Measurements from ENCODE around the gene NXT1. TPM values are rescaled to one million over a fixed set of nuclear protein-coding genes. Genes with fewer than 3 reads are reported as not detected.
A peak's percentile ranks its signal among the peaks of the same experiment; 100 is the strongest.

The NXT1 gene
- total RNA-seq, 1 donor from 2014 or later, result 71.6 TPM

- no peak for TF ChIP-seq CTCF (IDR thresholded peaks at IDR 0.05; ENCODE audit: insufficient read depth, low read length, poor library complexity, severe bottlenecking)
- H3K4me3 ChIP-seq (ENCODE audit: low read depth, low read length), result peak overlapping the region; percentile 71
These were observed 7.4 kb downstream of the NXT1 start for GRCh38 chr20:23357767-23358562.

GRCh38 chr20:23358563-23358906, 7.9 kb downstream of the NXT1 start:
- TF ChIP-seq CTCF (IDR thresholded peaks at IDR 0.05; ENCODE audit: insufficient read depth, low read length, poor library complexity, severe bottlenecking), result no peak
- H3K36me3 ChIP-seq (ENCODE audit: control insufficient read depth, insufficient read depth, low read length), result peaks cover 2% of the 10 kb centered on the region
- no peaks in the 10 kb centered on the region for H3K27me3 ChIP-seq (ENCODE audit: control insufficient read depth, insufficient read depth, low read length)
- DNase-seq (ENCODE audit: low read depth), result no peak
- H3K4me3 ChIP-seq (ENCODE audit: low read depth, low read length), result peak overlapping the region; percentile 30

More at GRCh38 chr20:23357767-23358562, 7.4 kb downstream of the NXT1 start:
- DNase-seq (ENCODE audit: low read depth), result peak; percentile 96
- Histone ChIP-seq H3K36me3 (ENCODE audit: control insufficient read depth, insufficient read depth, low read length) (peaks cover 2% of the 10 kb centered on the region), H3K27me3 (ENCODE audit: control insufficient read depth, insufficient read depth, low read length) (no peaks in the 10 kb centered on the region)

GRCh38 chr20:23358923-23359593, 8.5 kb downstream of the NXT1 start:
- no peak for TF ChIP-seq CTCF (IDR thresholded peaks at IDR 0.05; ENCODE audit: insufficient read depth, low read length, poor library complexity, severe bottlenecking)
- Histone ChIP-seq H3K4me3 (ENCODE audit: low read depth, low read length) (no peak overlapping the region), H3K36me3 (ENCODE audit: control insufficient read depth, insufficient read depth, low read length) (peaks cover 2% of the 10 kb centered on the region), H3K27me3 (ENCODE audit: control insufficient read depth, insufficient read depth, low read length) (no peaks in the 10 kb centered on the region)
- no peak for DNase-seq (ENCODE audit: low read depth)

GRCh38 chr20:23360531-23360930, 9.9 kb downstream of the NXT1 start:
- Histone ChIP-seq H3K27me3 (ENCODE audit: control insufficient read depth, insufficient read depth, low read length) (no peaks in the 10 kb centered on the region), H3K36me3 (ENCODE audit: control insufficient read depth, insufficient read depth, low read length) (peaks cover 2% of the 10 kb centered on the region), H3K4me3 (ENCODE audit: low read depth, low read length) (no peak overlapping the region)
- DNase-seq (ENCODE audit: low read depth), result no peak
- no peak for TF ChIP-seq CTCF (IDR thresholded peaks at IDR 0.05; ENCODE audit: insufficient read depth, low read length, poor library complexity, severe bottlenecking)

- peaks cover 2% of the 10 kb centered on the region for H3K36me3 ChIP-seq (ENCODE audit: control insufficient read depth, insufficient read depth, low read length)
- TF ChIP-seq CTCF (IDR thresholded peaks at IDR 0.05; ENCODE audit: insufficient read depth, low read length, poor library complexity, severe bottlenecking), result no peak
These were observed 10.5 kb downstream of the NXT1 start for GRCh38 chr20:23361119-23361475.

More at GRCh38 chr20:23361119-23361475, 10.5 kb downstream of the NXT1 start:
- DNase-seq (ENCODE audit: low read depth), result no peak
- peak overlapping the region; percentile 82 for H3K4me3 ChIP-seq (ENCODE audit: low read depth, low read length)
- no peaks in the 10 kb centered on the region for H3K27me3 ChIP-seq (ENCODE audit: control insufficient read depth, insufficient read depth, low read length)

Data from kidney epithelial cell (primary cell).